Activated B cell treated with CpG ODN at 0.5 μM for 24 hours (primary cell): Measurements from ENCODE around the gene FMN1. TPM values are rescaled to one million over a fixed set of nuclear protein-coding genes. Genes with fewer than 3 reads are reported as not detected.

Source experiments
- ATAC-seq: fragments of 200-7000 bp; cut with Tn5 transposase; one replicate; pipeline ENCODE4 v1.10.0; 2021; ENCODE audit warnings: low read depth, mild to moderate bottlenecking, moderate library complexity
- CTCF ChIA-PET: fragments of 350-600 bp; sonication (Branson Sonifier 250); formaldehyde crosslinking; loops from one replicate; lab custom pipeline; 2021; ENCODE audit warnings: antibody characterized with exemption; lab: Charles Lee
- POLR2A ChIA-PET: fragments of 350-600 bp; sonication (Branson Sonifier 250); formaldehyde crosslinking; loops from one replicate; lab custom pipeline; 2021; ENCODE audit warnings: antibody characterized with exemption; lab: Charles Lee
- DNase-seq: peaks from one replicate; pipeline ENCODE4 v3.0.0; 2022
- H3K27ac Mint-ChIP-seq: one replicate; pipeline ENCODE4 v1.8.0; 2020; ENCODE audit warnings: mixed read lengths
- H3K27me3 Mint-ChIP-seq: one replicate; pipeline ENCODE4 v1.8.0; 2021; ENCODE audit warnings: mixed read lengths
- H3K36me3 Mint-ChIP-seq: one replicate; pipeline ENCODE4 v1.8.0; 2021; ENCODE audit warnings: low read depth, mixed read lengths
- H3K4me1 Mint-ChIP-seq: one replicate; pipeline ENCODE4 v1.8.0; 2021; ENCODE audit warnings: mixed read lengths
- H3K4me3 Mint-ChIP-seq: one replicate; pipeline ENCODE4 v1.8.0; 2020; ENCODE audit warnings: mild to moderate bottlenecking, mixed read lengths
- H3K9me3 Mint-ChIP-seq: one replicate; pipeline ENCODE4 v1.8.0; 2020; ENCODE audit warnings: mixed read lengths
- intact Hi-C: fragments of 100-400 bp; cut with micrococcal nuclease; formaldehyde crosslinking; loops from one replicate; pipeline ENCODE4 v1.15.1; 2024
- total RNA-seq: library from RNA; stranded (reverse); gene quantifications from 2 replicates; pipeline ENCODE4 v1.2.3, GENCODE V29; 2022
- TF ChIP-seq, protein P1 (sequence below): fragments of 200-600 bp; IDR thresholded peaks from one replicate; pipeline ENCODE4 v1.8.0; 2022; ENCODE audit warnings: antibody characterized with exemption, mild to moderate bottlenecking

Gene FMN1
- total RNA-seq, 1 donor from 2014 or later: 0.80 TPM

DNA sequence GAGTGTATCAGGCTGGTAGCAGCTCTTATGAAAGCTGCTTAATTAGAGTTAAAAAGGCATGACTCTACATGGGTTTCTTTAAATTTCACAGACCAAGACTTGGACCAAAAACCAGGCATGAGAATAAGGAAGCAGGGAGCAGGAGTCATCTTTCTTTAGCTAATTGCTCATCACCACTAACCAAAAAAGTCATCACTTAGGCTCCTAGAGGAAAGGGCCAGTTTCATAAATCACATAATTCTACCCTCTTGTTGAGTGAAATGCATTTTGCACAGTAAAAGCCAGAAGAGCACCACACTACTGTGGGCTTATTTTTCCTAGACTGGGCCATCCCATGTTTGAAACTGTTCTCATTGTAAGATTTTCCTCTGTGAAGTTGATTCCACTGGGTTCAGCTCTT is 301.1 kb downstream of the FMN1 start:
- H3K4me1 Mint-ChIP-seq: peaks cover 6% of the 10 kb centered on the region
- CTCF ChIA-PET: no interaction called here
- H3K9me3 Mint-ChIP-seq: no peaks in the 10 kb centered on the region
- H3K36me3 Mint-ChIP-seq: no peaks in the 10 kb centered on the region
- no peaks in the 10 kb centered on the region for H3K27me3 Mint-ChIP-seq
- intact Hi-C loops: no loop called here
- POLR2A ChIA-PET: no interaction called here
- DNase-seq (no peak), ATAC-seq (no peak)
- TF ChIP-seq, protein P1, sequence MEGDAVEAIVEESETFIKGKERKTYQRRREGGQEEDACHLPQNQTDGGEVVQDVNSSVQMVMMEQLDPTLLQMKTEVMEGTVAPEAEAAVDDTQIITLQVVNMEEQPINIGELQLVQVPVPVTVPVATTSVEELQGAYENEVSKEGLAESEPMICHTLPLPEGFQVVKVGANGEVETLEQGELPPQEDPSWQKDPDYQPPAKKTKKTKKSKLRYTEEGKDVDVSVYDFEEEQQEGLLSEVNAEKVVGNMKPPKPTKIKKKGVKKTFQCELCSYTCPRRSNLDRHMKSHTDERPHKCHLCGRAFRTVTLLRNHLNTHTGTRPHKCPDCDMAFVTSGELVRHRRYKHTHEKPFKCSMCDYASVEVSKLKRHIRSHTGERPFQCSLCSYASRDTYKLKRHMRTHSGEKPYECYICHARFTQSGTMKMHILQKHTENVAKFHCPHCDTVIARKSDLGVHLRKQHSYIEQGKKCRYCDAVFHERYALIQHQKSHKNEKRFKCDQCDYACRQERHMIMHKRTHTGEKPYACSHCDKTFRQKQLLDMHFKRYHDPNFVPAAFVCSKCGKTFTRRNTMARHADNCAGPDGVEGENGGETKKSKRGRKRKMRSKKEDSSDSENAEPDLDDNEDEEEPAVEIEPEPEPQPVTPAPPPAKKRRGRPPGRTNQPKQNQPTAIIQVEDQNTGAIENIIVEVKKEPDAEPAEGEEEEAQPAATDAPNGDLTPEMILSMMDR: no peak
- H3K27ac Mint-ChIP-seq: no peak overlapping the region
- H3K4me3 Mint-ChIP-seq: no peak overlapping the region

DNA sequence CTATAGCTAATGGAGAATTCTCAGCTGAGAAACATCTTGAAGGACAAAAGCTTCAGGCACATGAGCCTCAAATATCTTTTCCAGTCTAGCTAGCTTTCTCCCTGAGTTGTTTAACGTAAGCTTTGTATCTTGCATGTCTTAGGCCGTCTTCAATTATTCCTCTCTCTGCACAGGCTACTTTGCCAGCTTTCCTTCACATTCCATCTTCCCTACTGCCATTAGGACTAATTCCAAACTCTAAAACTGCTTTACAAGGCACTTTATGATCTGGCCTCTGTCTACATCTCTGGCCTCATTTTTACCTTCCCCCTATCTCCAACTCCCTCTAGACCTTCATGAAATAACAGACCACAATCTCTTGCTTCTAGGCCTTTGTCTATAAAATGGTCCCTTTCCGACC is 305.3 kb downstream of the FMN1 start:
- ChIA-PET POLR2A (no interaction called here), CTCF (interaction anchor here (0.7 to 1.3 kb wide), 2 partner anchors 45 to 47 kb away, joined by 3 to 5 read pairs; no protein-coding TSS in a partner anchor)
- no peak overlapping the region for H3K4me3 Mint-ChIP-seq
- H3K9me3 Mint-ChIP-seq: no peaks in the 10 kb centered on the region
- intact Hi-C loops: no loop called here
- no peak for ATAC-seq
- TF ChIP-seq, protein P1: no peak
- no peak for DNase-seq
- H3K27ac Mint-ChIP-seq: no peak overlapping the region
- H3K36me3 Mint-ChIP-seq: no peaks in the 10 kb centered on the region
- H3K27me3 Mint-ChIP-seq: no peaks in the 10 kb centered on the region
- no peaks in the 10 kb centered on the region for H3K4me1 Mint-ChIP-seq

DNA sequence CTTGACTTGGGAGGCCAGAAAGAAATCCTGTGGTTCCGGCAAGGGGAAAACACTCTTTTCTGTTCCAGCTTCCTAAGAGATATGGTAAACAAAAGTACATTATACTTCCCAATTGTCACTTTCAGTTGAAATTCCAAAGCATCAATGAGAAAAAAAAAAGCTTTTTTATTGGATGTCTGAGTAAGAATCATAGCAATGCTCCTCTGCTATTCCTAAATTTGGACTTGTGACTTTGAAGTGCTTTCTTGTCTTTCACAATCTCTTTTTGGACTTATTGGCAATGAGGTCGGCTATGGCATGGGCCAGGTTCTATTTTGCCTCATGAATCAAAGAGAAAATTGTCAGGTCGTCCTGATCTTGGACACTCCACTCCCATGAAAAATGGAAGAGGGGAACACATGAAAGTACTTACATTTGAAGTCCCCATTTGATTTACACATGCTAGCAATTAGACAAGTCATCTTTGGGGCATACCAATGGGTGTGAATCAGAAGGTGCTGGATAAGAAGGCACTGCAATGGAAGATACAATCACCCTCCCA is 306.2 kb downstream of the FMN1 start:
- no peak overlapping the region for H3K27ac Mint-ChIP-seq
- CTCF ChIA-PET: interaction anchor here (0.7 to 1.3 kb wide), 2 partner anchors 44 to 48 kb away, joined by 3 to 5 read pairs; no protein-coding TSS in a partner anchor
- no peak for ATAC-seq
- no peaks in the 10 kb centered on the region for H3K27me3 Mint-ChIP-seq
- no peak for DNase-seq
- TF ChIP-seq, protein P1: no peak
- POLR2A ChIA-PET: no interaction called here
- intact Hi-C loops: no loop called here
- no peaks in the 10 kb centered on the region for H3K36me3 Mint-ChIP-seq
- H3K9me3 Mint-ChIP-seq: no peaks in the 10 kb centered on the region
- H3K4me1 Mint-ChIP-seq: no peaks in the 10 kb centered on the region
- no peak overlapping the region for H3K4me3 Mint-ChIP-seq

DNA sequence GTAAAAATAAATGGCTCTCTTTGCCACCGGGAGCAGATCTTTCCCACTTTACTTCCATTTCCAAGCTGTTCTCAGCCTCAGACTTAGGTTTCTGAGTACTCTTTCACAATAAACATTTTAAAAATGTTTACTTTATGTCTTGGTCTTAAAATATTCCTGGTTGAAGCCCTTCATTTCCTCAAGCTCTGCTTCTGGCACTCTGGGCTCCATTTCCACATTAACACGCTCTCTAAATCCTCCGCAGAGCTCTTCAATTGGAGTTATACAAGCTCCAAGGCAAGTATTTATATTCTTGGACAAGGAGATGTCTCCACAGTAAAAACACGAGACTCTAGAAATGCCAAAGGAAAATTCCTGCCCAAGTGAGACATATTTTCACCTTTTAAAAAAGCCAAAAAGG is 307.4 kb downstream of the FMN1 start:
- Mint-ChIP-seq H3K27ac (no peak overlapping the region), H3K27me3 (no peaks in the 10 kb centered on the region), H3K4me3 (no peak overlapping the region), H3K36me3 (no peaks in the 10 kb centered on the region), H3K4me1 (no peaks in the 10 kb centered on the region), H3K9me3 (no peaks in the 10 kb centered on the region)
- intact Hi-C loops: no loop called here
- TF ChIP-seq, protein P1: no peak
- DNase-seq (no peak), ATAC-seq (no peak)
- CTCF ChIA-PET: no interaction called here
- POLR2A ChIA-PET: no interaction called here

DNA sequence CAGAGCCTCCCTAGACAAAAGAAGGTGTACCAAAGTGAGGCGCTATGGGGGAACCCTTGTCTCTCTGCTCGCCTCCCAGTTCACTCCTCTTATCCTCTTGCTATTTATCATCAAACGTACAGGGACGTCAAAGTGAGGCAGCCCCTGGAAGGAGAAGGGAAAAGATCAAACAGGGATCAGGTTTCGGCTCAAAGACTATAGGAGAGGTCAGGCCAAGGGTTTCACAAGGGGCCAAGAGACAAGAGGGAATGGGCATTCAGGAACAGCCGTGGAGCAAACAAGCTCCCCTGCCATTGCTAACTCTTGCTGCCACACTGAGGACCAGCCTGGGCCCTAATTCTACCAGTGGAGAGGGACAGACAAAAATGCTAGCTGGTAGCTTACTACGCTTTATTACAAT is 308.1 kb downstream of the FMN1 start:
- ATAC-seq: no peak
- CTCF ChIA-PET: no interaction called here
- Mint-ChIP-seq H3K9me3 (no peaks in the 10 kb centered on the region), H3K36me3 (no peaks in the 10 kb centered on the region), H3K4me1 (no peaks in the 10 kb centered on the region), H3K27me3 (no peaks in the 10 kb centered on the region), H3K27ac (no peak overlapping the region), H3K4me3 (no peak overlapping the region)
- TF ChIP-seq, protein P1: no peak
- intact Hi-C loops: no loop called here
- DNase-seq: no peak
- POLR2A ChIA-PET: interaction anchor here (0.5 kb wide), 1 partner anchor 22 kb away, joined by 3 read pairs; no protein-coding TSS in a partner anchor
